Body of pancreas (tissue), 4 donors: Measurements from ENCODE around the gene KIF1C. TPM values are rescaled to one million over a fixed set of nuclear protein-coding genes. Genes with fewer than 3 reads are reported as not detected.

ENCODE experiments used
- ATAC-seq: fragments of 150-250 bp; one replicate; pipeline ENCODE4 v1.9.1; 2016
- DNase-seq, 4 donors: peaks; one replicate each; pipeline ENCODE4 v3.0.0-alpha.2; 2019
- H3K27ac ChIP-seq, 4 donors: fragments of 200-600 bp; sonication (generic); 1 replicate in 3 of 4; 2 replicates in 1 of 4; pipeline versions ENCODE4 v1.5.1 to v1.6.1; 2016 to 2019; ENCODE audit warnings: mild to moderate bottlenecking in 1 of 4, mixed read lengths in 1 of 4, moderate library complexity in 1 of 4
- H3K27me3 ChIP-seq, 2 donors: fragments of 200-600 bp; sonication (generic); one replicate each; pipeline ENCODE4 v1.6.0; 2016; ENCODE audit warnings: mild to moderate bottlenecking in 1 of 2
- H3K36me3 ChIP-seq, 2 donors: fragments of 200-600 bp; sonication (generic); replicated peaks in 1 of 2; 2 replicates each; pipeline ENCODE4 v1.5.1; 2016; ENCODE audit warnings: low read depth in 2 of 2; ENCODE audit not compliant: insufficient read depth in 1 of 2
- H3K4me1 ChIP-seq: fragments of 200-600 bp; sonication (generic); one replicate; pipeline ENCODE4 v1.6.0; 2016
- H3K4me3 ChIP-seq, 2 donors: fragments of 200-600 bp; sonication (generic); 1 replicate in 1 of 2; 2 replicates in 1 of 2; pipeline ENCODE4 v1.5.1; 2016 to 2019
- H3K9me3 ChIP-seq, 3 donors: fragments of 200-600 bp; sonication (generic); 1 replicate in 2 of 3; 2 replicates in 1 of 3; pipeline ENCODE4 v1.5.1; 2016
- POLR2A ChIP-seq, 3 donors: fragments of 450-650 bp; IDR thresholded peaks; one replicate each; pipeline ENCODE4 v1.6.1; 2016; ENCODE audit warnings: antibody characterized with exemption in 3 of 3, mild to moderate bottlenecking in 2 of 3
- WGBS, 2 donors: methylation state at CpG; one replicate each; pipeline ENCODE4 v1.1.5; 2017; 5-methylcytosine and 5-hydroxymethylcytosine counted together
- intact Hi-C: fragments of 100-400 bp; cut with DNase I; formaldehyde crosslinking; loops from one replicate; pipeline ENCODE4 v1.15.1; 2023
- total RNA-seq, 2 donors: library from RNA; depleted of rRNA; stranded (reverse); fragments of >200 nt; gene quantifications; one replicate each; pipeline ENCODE4 v1.1.0, GENCODE V29; 2016
- TF ChIP-seq, protein P1 (sequence below), 7 experiments: fragments of 450-650 bp in 4 of 7; fragments of 200-600 bp in 3 of 7; sonication (generic) in 3 of 7; IDR thresholded peaks; one replicate each; pipeline ENCODE4 v1.5.1; 2016 to 2019; ENCODE audit warnings: antibody characterized with exemption in 7 of 7

KIF1C gene
- total RNA-seq, 2 donors from 2014 or later = 43.1 to 54.4 TPM

DNA sequence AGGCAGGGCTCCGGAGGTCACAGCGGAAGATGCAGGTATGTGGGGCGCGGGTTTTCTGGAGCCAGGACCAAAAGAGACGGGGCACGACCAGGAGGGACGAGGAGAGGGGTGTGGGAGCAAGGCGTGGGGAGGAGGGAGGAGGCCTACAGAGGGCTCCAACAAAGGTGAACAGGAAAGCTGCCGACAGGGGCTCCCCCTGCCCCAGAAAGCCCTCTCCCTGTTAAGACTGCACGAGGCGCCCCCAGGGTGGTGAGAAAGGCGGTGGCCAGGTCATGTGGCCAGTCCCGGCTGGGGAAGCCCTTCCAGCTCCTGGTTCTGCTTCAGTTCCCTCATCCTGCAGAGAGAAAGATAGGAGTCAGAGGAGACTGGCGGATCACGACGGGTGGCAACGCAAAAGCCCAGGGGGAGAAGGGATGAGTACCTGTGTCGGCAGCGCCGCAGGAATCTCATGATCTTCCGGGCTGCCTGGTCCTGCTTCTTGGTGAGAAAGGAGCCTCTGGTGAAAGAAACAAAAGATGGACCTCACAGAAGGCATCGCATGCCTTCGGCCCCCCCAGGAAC is 29.2 kb upstream of the KIF1C start:
- ATAC-seq (no peak), DNase-seq (no peak)

DNA sequence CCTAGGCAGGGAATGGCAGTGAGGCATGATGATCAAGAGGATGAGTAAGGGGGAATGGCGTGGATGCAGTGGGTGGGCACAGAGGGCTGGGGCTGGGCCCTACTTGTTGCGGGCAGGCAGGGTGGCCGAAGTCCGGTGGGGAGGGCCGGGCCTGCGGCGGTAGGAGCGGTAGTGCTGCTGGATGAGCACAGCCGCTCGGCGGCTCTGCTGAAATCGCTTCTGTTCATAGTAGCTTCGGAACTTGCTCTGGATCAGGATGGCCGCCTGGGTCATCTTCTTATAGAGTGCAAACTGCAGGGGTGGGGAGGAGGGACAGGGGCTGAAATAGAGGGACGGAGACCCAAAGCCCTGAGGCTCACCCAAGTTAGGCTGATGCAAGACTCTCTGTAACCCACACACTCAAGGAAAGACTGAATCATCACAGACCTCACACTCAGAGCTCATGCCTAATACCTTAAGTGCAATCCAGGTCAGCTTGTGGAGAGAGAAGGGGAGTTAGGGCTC is 28.7 kb upstream of the KIF1C start:
- DNase-seq (peak in 1 of 4 donors; percentile 21), ATAC-seq (no peak)
- intact Hi-C loops = no loop called here
- Histone ChIP-seq H3K9me3 (no peaks in the 10 kb centered on the region), H3K27me3 (no peaks in the 10 kb centered on the region), H3K27ac (peak overlapping the region in 3 of 4 donors; percentile 89 to 95 (median 94)), H3K36me3 (peaks cover 0 to 4% of the 10 kb centered on the region in 2 donors), H3K4me1 (peaks cover 23% of the 10 kb centered on the region), H3K4me3 (no peak overlapping the region)
- TF ChIP-seq POLR2A (IDR thresholded peaks at IDR 0.05) = no peak
- TF ChIP-seq, protein P1, sequence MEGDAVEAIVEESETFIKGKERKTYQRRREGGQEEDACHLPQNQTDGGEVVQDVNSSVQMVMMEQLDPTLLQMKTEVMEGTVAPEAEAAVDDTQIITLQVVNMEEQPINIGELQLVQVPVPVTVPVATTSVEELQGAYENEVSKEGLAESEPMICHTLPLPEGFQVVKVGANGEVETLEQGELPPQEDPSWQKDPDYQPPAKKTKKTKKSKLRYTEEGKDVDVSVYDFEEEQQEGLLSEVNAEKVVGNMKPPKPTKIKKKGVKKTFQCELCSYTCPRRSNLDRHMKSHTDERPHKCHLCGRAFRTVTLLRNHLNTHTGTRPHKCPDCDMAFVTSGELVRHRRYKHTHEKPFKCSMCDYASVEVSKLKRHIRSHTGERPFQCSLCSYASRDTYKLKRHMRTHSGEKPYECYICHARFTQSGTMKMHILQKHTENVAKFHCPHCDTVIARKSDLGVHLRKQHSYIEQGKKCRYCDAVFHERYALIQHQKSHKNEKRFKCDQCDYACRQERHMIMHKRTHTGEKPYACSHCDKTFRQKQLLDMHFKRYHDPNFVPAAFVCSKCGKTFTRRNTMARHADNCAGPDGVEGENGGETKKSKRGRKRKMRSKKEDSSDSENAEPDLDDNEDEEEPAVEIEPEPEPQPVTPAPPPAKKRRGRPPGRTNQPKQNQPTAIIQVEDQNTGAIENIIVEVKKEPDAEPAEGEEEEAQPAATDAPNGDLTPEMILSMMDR (IDR thresholded peaks at IDR 0.05) = no peak
- 86 to 89% methylated on average over 15 of the region's 15 CpGs for WGBS, 2 donors

More for the DNA sequence above, 29.2 kb upstream of the KIF1C start:
- 38 to 50% methylated on average over 21 to 23 of the region's 23 CpGs for WGBS, 2 donors
- Histone ChIP-seq H3K4me3 (no peak overlapping the region), H3K27me3 (no peaks in the 10 kb centered on the region), H3K27ac (peak overlapping the region; percentile 89 to 98 (median 94)), H3K36me3 (peaks cover 0 to 4% of the 10 kb centered on the region in 2 donors), H3K4me1 (peaks cover 23% of the 10 kb centered on the region), H3K9me3 (no peaks in the 10 kb centered on the region)
- intact Hi-C loops = no loop called here
- TF ChIP-seq, protein P1 (IDR thresholded peaks at IDR 0.05) = no peak
- TF ChIP-seq POLR2A (IDR thresholded peaks at IDR 0.05) = no peak

DNA sequence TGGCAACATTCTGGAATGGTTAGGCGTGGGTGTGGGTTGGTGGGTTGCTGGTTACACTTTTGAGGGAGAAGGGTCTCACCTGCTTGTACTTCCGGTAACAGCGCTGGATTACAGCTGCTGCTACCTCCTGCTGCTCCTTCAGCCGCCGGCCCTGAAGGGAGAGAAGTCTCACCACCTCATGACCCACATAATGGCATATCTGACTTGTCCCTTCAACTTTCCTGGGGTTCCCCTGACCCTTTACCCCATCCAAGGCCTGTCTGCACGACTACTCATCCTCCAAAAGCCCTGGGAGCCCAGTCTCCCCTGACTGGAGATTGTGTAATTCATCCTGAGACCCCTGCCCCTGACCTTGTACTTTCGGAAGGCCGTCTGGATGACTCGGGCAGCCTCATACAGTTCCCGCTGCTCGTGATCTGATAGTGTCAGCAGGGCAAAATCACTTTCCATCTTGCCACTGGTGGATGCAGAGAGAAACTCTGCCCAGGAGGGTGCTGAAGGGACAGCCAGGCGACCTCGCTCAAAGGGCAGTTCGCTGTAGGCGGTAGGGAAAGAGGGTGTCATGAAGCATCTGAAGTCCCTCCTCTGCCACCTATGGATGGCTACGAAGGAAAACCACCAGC is 28.1 kb upstream of the KIF1C start:
- Histone ChIP-seq H3K9me3 (no peaks in the 10 kb centered on the region), H3K4me1 (peaks cover 23% of the 10 kb centered on the region), H3K36me3 (peaks cover 0 to 4% of the 10 kb centered on the region in 2 donors), H3K27me3 (no peaks in the 10 kb centered on the region), H3K27ac (peak overlapping the region in 2 of 4 donors; percentile 0 to 94), H3K4me3 (no peak overlapping the region)
- intact Hi-C loops = no loop called here
- 75 to 86% methylated on average over 16 of the region's 16 CpGs for WGBS, 2 donors
- TF ChIP-seq, protein P1 (IDR thresholded peaks at IDR 0.05) = no peak
- TF ChIP-seq POLR2A (IDR thresholded peaks at IDR 0.05) = no peak
- ATAC-seq = no peak
- no peak for DNase-seq

DNA sequence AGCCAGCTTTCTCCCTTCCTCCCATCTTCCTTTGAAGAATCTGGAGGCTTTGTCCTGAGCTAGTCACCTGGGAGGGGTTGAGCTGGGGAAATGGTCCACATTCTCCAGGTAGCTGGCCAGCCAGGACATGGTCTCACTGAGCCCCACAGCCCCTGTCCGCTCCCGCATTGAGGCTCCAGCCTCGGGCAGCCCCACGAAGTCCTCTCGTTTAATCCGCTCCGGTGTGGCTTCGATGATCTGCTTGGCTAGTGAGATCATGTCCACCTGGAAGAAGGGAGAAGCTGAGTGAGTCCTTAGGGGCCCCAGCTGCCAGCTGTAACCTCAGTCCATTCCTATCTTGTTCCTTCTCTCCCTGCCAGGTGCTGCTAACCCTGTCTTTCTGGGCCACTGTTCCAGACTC is 27.5 kb upstream of the KIF1C start:
- WGBS, 2 donors = 93 to 98% methylated on average over 8 of the region's 8 CpGs
- peaks cover 0 to 4% of the 10 kb centered on the region in 2 donors for H3K36me3 ChIP-seq

More for the DNA sequence above, 27.5 kb upstream of the KIF1C start:
- TF ChIP-seq, protein P1 (IDR thresholded peaks at IDR 0.05) = no peak
- TF ChIP-seq POLR2A (IDR thresholded peaks at IDR 0.05) = no peak
- Histone ChIP-seq H3K4me3 (no peak overlapping the region), H3K27ac (peak overlapping the region in 1 of 4 donors; percentile 29), H3K9me3 (no peaks in the 10 kb centered on the region), H3K4me1 (peaks cover 24% of the 10 kb centered on the region), H3K27me3 (no peaks in the 10 kb centered on the region)
- DNase-seq (no peak), ATAC-seq (no peak)
- intact Hi-C loops = no loop called here
